COLO829 (cell line): ENCODE results near the gene USP54.

ENCODE experiments used
- DNase-seq: peaks from one replicate; pipeline ENCODE4 v3.0.0; 2012; ENCODE audit warnings: low spot score

Gene USP54

DNA sequence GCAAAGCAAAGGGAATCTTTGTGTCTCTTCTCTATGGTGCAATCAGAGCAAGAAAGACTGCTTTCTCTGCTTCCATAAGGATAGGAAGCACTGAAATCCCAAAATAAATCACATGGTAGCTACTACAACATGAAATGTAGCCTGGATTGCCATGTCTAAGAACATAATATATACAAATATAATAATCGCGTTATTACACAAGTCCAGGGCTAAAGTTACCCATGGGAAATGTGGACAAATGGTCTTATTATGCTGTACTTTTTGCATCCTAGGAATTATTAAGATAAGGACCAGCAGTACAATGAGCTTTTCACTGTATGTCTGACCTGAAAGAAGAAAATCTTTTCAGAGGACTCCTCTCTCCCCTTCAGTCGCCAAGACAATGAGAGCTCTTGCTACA is 71.8 kb downstream of the USP54 start:
- peak; percentile 84 for DNase-seq

DNA sequence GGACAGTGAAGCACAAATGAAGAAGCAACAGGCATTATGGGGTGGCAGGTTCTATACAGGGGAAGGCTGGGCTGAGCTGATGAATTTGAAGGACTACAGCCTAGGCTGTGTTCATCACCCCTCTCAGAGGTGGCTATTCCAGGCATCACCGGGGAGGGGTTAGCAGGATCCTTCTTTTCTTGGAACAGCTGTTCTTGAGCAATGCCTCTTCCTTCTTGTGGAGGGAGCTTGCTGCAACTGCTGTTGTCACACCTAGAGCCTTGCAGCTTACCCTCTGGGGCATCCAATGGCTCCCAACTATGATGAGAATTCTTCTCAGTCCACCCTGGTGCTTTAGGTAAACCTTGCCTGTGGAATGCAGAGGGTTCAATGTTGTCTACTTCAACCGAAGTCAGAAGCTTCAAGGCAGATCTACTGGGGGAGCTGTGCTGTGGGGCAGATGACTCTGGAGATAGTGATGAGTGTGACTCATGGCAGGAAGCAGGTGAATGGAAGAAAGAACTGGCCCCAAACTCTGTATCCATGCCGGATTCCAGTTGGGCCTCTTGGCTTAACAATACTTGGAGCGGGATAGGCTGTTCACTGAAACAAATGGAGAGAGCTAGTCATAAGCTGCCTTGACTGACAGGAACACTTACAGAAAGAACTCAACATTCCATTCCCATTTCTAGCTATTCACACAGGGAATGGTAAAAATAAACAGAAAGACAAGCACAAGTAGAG is 73.8 kb downstream of the USP54 start:
- no peak for DNase-seq

DNA sequence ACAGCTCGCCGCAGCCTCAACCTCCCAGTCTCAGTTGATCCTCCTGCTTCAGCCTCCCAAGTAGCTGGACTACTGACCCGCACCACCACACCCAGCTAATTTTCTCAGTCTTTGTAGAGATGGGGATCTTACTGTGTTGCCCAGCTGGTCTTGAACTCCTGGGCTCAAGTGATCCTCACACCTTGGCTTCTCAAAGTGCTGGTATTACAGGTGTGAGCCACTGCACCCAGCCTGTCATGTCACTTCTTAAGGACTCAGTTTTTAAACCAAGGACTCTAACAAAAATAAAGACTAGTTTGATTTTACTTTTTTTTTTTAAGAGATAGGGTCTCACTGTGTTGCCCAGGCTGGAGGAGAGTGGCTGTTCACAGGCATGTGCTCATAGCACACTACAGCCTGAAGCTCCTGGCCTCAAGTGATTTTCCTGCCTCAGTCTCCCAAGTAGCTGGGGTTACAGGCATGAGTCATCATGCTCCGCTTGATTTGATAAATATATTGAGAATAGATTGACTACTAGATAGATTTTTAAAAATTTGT is 78.9 kb downstream of the USP54 start:
- no peak for DNase-seq

DNA sequence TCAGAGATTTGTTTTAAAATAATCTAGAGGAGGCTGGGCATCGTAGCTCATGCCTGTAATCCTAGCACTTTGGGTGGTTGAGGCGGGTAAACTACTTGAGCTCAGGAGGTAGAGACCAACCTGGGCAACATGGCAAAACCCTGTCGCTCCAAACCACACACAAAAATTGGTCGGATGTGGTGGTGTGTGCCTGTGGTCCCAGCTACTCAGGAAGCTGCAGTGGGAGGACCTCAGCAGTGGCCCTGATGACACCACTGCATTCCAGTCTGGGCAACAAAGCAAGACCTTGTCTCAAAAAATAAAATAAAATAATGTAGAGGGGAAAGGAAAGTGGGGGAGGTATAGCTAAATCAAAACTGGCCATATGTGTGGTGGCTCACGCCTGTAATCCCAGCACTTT is 81.4 kb downstream of the USP54 start:
- no peak for DNase-seq

DNA sequence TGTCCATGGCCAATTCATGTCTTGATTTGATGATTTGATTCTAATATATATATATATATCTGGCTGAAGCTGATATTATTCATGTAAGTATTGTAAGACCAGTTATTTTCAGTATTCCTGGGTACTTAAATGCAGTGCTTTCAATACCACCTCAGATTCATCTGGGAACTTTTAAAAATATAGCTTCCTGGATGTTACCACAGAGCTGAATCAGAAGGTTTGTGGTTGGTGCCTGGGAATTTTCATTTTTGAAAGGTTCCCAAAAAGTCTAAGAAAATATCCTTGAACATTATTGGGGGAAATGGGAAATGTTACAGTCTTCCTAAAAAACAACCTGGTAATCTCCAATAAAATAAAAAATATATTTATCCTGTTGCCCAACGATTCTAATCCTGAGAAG is 84.7 kb downstream of the USP54 start:
- DNase-seq, result no peak

DNA sequence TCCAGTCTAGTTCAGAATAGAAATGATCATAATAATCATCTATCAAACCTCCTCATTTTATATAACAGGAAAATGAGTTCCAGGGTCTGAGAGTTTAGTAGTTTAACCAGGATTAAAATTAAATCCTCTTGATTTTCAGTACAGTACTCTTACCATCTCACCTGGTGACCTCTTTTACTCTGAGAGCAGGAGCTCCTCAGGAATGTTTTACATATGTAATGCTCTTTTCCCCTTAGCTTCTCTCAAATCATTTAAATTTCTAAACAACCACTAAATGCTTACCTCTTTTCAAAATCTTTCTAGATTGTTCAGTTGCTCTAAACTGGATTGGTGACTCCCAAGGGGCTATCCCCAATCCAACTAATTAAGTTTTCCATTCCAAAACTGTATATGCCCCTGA is 85.1 kb downstream of the USP54 start:
- DNase-seq, result no peak

DNA sequence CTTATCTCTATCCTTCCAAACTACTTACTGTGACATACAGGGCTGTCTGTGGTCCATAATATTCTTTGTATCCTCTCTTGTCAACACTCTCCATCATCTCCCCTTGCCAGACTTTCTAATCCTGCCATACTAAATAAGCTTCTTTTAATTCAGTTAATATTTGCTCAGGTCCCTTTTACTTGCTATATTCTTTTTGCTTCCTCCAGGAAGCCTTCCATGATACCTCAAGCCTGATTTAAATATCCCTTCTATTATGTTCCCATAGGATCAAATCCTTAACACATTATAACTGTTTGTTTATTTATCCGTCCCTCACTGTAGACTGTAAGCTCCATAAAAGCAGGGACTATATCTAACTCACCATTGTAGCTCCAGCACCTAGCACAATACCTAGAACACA is 88.1 kb downstream of the USP54 start:
- DNase-seq, result no peak

DNA sequence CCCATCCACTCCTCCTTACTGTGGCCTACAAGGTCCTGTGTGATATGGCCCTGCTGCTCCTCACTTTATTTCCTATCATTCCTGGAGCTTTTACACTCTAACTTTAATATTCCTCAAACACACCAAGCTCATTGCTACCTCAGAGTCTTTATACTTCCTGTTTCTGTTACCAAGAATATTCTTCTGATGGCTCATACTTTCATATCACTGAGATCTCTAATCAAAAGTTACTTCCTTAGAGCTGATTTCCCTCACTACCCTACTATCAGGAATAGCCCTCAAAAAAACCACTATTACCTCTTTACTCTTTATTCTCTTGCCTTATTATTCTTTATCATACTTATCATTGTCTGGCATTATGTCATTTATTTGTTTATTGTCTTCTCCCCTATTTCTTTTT is 89.5 kb downstream of the USP54 start:
- no peak for DNase-seq

DNA sequence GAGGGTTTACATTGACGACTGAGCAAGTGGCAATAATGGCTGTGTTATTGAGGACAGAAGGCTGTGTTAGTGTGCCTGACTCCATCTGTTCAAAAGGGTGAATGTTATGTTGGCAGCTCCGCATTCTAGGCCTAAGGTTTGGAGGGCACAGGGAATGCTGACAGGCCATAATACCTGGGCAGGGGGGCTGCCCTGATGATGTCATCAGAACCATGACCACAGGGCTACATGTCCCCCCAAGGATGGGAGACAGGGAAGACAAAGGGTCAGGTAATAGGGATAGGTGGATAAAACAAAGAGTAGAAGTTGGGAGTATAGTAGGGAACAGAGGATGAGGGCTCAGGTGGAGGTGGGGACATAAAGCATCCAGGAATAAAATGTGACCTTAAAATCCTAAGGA is 93.5 kb downstream of the USP54 start:
- DNase-seq, result no peak

DNA sequence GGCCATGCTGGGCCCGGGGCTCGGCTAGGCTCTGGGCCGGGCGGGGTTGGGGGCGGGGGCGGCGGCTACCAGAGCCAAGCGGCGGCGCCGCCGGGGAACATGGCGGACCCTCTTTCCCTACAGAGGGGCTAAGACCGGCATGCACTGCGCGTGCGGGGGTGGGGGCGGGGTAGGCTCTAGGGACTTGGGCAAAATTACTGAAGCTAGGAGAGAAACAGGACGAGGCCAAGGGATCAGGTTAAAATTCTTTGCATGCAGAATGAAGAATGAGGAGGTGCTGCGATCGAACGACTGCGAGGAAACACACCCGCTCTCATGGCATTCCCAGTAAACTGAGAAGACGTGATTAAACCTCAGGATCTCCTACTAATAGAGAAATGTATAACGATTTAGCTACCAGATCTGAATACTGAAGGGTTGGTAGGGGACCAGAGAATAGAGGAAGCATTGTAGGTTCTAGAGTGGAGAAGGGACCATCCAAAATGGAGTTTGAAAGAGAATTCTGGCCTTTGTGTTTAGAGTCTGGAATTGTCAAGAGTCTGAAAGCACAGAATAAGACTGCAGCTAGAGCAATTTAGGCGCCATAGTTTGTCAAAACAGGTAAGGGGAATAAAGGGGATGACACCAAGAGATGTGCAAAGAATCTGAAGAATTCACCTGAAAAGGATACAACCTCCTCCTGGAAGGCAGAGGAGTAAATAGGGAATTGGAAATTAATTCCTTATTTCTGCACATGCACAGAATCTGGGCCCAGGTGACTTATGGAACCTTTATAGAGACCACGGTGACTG is 95.1 kb downstream of the USP54 start, which contains the start of gene PPP3CB:
PPP3CB (minus strand) TSS at position 141 of the 791 bp plus-strand sequence; CDS start at position 6, 135 bp downstream.
- peak; percentile 85 for DNase-seq

DNA sequence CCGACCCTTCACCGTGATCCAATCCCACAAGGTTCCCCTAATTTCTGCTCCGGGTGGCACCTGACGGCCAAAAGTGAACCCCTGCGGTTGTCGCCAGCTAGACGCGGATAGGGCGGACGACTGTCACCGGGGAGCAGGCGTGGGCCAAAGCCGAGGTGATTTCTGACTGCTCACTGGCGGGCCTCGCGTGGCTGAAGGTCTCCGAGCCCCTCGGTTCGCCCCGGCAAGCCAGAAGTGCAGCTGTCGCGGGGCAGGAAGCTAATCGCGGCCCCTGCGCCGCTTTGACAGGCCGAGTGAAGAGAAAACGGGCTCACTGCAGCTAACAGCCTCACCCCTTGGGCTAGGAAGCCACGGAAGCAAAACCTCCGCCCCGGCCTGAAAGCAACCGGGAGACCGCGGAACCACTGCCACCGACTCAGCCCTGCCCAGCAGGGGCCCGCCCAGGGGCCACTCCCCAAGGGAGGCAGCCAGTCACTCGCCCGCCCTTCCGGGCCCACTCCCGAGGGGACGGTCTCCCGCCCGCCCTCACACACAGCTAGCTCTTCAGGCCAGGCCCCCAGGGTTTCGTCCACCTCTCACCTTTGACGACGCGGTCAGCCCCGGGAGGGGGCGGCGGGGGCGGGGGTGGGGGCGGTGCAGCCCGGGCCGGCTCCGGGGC is 95.8 kb downstream of the USP54 start:
- DNase-seq, result peak; percentile 61

DNA sequence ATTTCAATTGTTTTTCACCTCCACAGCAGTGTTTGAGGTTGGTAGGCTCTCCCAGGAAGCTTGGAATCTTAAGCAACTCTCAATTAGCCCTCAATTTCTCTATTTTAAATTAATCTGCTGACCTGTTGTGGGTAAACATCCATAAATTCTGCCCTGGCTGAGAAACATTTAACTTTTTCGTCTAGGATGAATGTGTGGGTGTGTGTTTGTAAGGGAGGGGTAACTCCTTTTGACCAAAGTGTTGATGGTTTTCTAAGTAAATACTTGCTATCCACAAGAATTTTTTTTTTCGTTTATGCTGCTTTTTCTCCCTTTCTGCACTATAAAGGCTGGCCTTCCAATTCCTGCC is 96.3 kb downstream of the USP54 start:
- DNase-seq, result no peak

DNA sequence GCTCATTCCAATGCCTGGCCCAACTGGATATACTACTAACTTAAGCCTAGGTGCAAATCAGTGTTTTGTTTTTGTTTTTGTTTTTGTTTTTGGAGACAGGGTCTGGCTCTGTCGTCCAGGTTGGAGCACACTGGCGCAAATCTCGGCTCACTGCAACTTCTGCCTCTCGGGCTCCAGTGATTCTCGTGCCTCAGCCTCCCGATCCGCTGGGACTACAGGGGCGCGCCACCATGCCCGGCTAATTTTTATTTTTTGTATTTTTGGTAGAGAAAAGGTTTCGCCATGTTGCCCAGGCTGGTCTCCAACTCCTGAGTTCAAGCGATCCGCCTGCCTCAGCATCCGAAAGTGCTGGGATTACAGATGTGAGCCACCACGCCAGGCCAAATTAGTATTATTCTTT is 96.9 kb downstream of the USP54 start:
- DNase-seq, result no peak

DNA sequence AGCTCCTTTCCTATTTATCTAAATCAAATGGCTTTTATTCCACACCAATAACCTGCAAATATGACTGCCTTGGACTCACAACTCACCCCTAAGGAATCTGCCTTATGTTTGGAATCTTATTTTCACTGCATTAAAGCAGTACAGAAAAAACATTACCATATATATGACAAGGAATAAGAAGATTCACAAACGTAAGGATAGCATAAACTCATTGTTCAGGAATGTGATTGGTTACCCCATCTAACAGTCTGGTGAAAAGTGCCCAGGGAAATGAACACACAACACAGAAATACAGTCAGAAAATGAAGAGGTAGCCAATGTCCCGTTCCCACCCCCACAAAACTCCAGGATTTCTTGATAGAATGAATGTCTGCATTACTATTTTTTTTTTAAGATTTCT is 97.4 kb downstream of the USP54 start:
- no peak for DNase-seq

DNA sequence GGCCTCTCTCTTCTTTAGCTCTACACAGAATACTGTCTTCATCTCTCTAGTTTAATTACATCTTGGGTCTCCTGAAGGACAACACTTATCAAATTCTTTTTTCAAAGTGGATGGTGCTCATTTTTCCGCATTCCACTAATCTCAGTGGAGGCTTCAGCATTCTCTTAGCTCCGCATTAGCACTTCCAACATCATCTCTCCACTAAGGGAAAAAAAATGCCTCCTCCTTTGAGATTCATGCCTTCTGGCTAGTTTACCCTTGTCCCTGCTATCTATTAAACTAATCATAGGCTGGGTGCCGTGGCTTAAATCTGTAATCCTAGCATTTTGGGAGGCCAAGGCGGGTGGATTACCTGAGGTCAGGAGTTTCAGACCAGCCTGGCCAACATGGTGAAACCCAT is 104.5 kb downstream of the USP54 start:
- DNase-seq, result no peak

DNA sequence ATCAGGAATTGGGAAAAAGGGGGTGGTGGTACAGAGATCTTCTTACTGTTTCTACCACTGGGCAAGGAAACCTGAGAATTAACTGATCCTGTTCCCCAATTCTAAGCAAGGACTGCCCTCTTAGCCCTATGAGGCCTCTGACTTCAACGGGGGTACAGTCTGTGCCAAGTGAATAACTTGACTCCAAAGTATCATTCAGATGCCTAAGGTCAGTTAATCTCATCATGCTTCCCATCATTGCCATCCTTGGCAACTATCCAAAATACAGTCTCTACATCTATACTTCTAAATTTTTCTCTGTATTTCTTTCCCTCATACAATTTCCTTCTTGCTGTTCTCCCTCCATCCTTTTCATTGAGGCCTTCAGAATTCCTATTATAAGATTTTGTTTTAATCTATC is 105.8 kb downstream of the USP54 start:
- no peak for DNase-seq

DNA sequence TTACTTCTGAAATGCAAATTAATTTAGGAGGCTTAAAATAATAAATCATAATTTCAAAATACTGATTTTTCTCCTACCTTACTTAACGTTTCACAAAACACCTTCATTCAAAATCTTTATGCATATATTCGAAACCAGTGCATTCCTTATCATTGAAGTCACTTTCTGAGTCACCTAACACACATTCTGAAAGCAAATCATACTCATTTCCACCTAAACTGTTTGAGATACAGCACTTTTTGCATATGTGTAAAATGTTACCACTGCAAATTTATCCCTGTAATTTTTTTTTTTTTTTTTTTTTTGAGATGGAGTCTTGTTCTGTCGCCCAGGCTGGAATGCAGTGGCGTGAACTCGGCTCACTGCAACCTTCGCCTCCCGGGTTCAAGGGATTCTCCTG is 111.0 kb downstream of the USP54 start:
- no peak for DNase-seq

DNA sequence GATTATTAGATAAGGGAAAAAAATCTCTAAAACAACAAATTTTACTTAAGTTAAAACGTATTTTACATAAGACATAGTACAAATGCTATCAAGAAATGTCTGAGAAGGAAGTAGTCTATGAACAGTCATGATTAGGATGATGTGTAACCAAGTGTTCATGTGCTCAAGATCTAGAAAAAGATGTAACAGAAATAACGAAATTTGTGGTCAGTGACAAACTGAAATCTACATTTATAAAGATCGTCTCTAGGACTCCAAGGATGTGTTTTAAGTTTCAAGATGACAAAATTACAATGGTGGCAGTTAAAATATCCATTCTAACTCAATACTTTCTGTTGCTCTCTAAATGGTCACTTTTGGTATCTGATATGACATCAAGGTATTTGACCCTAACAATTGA is 112.5 kb downstream of the USP54 start:
- DNase-seq, result no peak

DNA sequence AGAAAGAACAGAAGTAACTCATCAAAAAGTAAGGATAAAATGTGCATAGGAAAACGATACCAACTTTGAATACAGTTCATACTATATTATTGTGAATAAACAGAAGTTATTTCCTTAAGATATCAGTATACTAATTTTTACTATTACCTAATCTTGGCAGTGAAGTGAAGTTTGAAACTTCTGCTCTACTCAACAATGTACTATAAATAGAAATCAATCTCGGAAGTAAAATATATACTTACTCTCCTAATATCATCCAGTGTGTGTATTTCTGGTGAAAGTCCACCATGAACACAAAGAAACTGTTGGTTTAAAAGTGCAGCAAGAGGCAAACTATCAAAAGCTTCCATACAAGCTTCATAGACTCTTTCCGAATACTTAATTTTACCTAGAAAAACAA is 119.9 kb downstream of the USP54 start:
- DNase-seq, result no peak

DNA sequence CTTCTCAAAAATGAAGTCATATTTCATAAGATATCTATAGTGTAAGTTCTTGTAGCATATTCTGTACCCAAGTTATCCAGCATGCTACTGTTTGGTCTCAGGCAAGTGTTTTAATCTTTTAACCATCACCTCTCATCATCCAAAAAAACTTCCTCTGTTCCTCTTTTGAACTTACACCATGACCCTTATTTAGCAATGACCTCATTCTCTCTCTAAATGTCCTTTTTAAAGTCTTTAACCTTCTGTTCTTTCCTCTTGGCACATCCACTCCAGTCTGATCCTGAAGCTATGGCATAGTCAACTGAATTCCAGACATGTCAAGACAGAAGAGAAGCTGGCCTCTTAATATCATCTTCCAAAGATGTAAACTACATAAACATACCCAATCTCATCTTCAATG is 121.6 kb downstream of the USP54 start:
- DNase-seq, result no peak

DNA sequence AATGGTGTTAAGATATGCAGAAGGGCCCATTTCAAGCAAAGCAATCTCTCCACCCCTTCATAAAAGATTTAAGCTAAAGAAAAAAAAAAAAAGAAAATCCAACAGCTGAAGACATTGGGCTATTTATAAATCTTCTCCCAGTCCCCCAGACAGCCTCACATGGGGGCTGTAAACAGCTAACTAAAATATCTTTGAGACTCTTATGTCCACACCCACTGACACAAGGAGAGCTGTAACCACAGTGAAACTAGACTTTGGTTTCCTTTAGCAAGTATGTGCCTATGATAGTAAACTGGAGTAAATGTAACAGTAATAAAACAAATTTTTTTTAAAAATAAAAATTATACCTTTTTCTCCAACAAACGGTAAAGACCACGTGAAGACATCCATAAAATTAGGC is 123.9 kb downstream of the USP54 start:
- no peak for DNase-seq

DNA sequence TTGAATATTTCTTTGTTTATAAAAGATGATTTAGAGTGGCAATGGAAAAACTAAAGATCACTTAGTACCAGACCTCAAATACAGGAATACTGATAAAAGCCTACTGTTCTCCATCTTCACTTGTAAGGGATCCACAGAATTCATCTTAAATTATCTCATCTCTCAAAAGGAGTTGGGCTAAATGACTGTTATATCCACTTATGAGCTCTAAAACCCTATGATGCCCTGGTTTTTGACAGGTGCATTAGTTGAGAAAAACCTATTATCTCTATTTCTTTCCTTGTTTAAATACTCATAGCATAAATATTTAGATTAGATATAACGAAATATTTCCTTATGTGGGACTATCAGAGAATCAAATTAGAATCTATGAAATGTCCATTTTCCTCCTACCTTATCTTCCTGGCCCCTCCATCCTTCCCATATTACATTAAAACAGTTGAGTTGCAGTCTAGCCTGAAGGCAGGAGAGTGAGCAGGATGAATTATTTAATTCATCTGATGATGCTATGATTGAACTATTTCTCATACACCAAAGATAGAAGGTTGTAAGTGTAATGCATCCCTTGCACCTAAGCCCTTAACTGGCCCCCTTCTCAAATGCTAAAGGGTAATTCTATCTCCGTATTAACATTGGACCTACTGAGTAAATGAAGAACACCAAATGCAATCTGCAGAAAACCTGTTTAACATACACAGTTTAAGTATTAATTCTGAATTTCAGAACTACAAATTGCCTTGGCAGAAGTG is 125.0 kb downstream of the USP54 start:
- no peak for DNase-seq
